ENCODE results near the gene ATP5F1D. TPM values are rescaled to one million over a fixed set of nuclear protein-coding genes. Genes with fewer than 3 reads are reported as not detected.
A peak's percentile ranks its signal among the peaks of the same experiment; 100 is the strongest.

Gene ATP5F1D
- total and polyA plus RNA-seq, 2 of the 13 experiments (the other 11 are each of a cell fraction or from before 2014, with no cell fraction given): 39.4 to 78.7 TPM

- TF ChIP-seq ZNF710 (CRISPR knock-in tag; IDR thresholded peaks at IDR 0.05; ENCODE audit: borderline replicate concordance): peak; percentile 35; the same call in 1 of the 2 replicates
- TF ChIP-seq GABPA (IDR thresholded peaks at IDR 0.05; ENCODE audit: low read depth, low read length): no peak
- peak; percentile 33; the same call in 1 of the 2 replicates for TF ChIP-seq GABPA (CRISPR knock-in tag; IDR thresholded peaks at IDR 0.05; ENCODE audit: low read depth)
- peak; percentile 15; the same call in 1 of the 2 replicates for TF ChIP-seq NR2C2 (CRISPR knock-in tag; IDR thresholded peaks at IDR 0.05; ENCODE audit: borderline replicate concordance)
- peak; percentile 69; the same call in 1 of the 2 replicates for TF ChIP-seq MAZ (IDR thresholded peaks at IDR 0.05; ENCODE audit: borderline replicate concordance, low read depth, low read length)
- TF ChIP-seq MAZ (CRISPR knock-in tag; IDR thresholded peaks at IDR 0.05; ENCODE audit: low read depth): 0 out of 2 replicates have a peak, but pooled peaks have one; percentile 39
- TF ChIP-seq ZNF205 (CRISPR knock-in tag; IDR thresholded peaks at IDR 0.05): no peak
- peak; percentile 42; the same call in 1 of the 2 replicates for TF ChIP-seq ZBTB7A (CRISPR knock-in tag; IDR thresholded peaks at IDR 0.05)
- TF ChIP-seq ZNF740 (CRISPR knock-in tag; IDR thresholded peaks at IDR 0.05): 0 out of 2 replicates have a peak, but pooled peaks have one; percentile 56
- TF ChIP-seq ZNF430 (CRISPR knock-in tag; IDR thresholded peaks at IDR 0.05): no peak
- peak; percentile 20 for TF ChIP-seq HNRNPK (IDR thresholded peaks at IDR 0.05; ENCODE audit: low read depth, low read length, poor library complexity, severe bottlenecking)
- 0 out of 2 replicates have a peak, but pooled peaks have one; percentile 17 for TF ChIP-seq SOX5 (CRISPR knock-in tag; IDR thresholded peaks at IDR 0.05; ENCODE audit: borderline replicate concordance)
- peak; percentile 51; the same call in 1 of the 2 replicates for TF ChIP-seq ZNF691 (CRISPR knock-in tag; IDR thresholded peaks at IDR 0.05; ENCODE audit: borderline replicate concordance, low read depth)
- no peak for TF ChIP-seq HIVEP1 (CRISPR knock-in tag; IDR thresholded peaks at IDR 0.05)
- peak; percentile 11 for TF ChIP-seq AGO1 (IDR thresholded peaks at IDR 0.05; ENCODE audit: low read depth, low read length, poor library complexity, severe bottlenecking)
- 0 out of 2 replicates have a peak, but pooled peaks have one; percentile 4 for TF ChIP-seq SP4 (CRISPR knock-in tag; IDR thresholded peaks at IDR 0.05)
- TF ChIP-seq FOXP4 (CRISPR knock-in tag; IDR thresholded peaks at IDR 0.05): no peak
- TF ChIP-seq ZNF569 (CRISPR knock-in tag; IDR thresholded peaks at IDR 0.05; ENCODE audit: borderline replicate concordance): no peak
- 0 out of 2 replicates have a peak, but pooled peaks have one; percentile 24 for TF ChIP-seq FOSL2 (CRISPR knock-in tag; IDR thresholded peaks at IDR 0.05)
- peak; percentile 2; the same call in 1 of the 2 replicates for TF ChIP-seq RBFOX2 (IDR thresholded peaks at IDR 0.05; ENCODE audit: low read depth, low read length)
- TF ChIP-seq GABPB1 (CRISPR knock-in tag; IDR thresholded peaks at IDR 0.05): peak; percentile 41; the same call in 1 of the 2 replicates
- TF ChIP-seq TOE1 (CRISPR knock-in tag; IDR thresholded peaks at IDR 0.05): no peak
- no peak for TF ChIP-seq HDAC1 (CRISPR knock-in tag; IDR thresholded peaks at IDR 0.05)
- TF ChIP-seq ELF1 (CRISPR knock-in tag; IDR thresholded peaks at IDR 0.05): peak; percentile 25; the same call in 1 of the 2 replicates
Observed at GRCh38 chr19:1262623-1263123, 21.1 kb downstream of the ATP5F1D start (continued).

Measured in HepG2 (cell line).